ENCODE results near the gene PHLDA2.

PHLDA2 gene

DNA sequence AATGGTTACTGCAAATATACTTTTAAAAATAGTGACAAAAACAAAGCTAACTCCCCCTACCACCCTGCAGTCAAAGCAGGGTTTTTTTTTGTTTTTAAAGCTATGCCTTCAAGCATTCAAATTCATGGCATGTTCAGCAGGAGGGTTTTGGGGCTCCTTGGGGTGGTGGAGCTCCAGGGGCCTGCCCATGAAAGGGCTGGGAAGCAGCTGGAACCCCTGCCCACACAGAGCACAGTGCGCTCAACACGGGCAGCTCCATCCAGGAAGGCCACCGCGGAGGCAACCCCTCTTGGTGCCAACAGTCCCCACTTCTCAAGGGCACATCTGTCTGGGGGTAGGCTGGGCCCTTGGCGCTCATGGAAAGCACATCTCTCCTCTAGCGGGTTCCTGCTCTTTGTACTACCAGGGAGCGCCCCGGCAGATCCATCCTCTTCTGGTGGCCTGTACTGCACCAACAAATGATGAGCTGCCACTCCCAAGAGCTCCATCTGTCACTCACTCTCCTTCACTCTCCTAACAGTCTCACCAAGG lies 16.6 kb upstream of the PHLDA2 start:
- Histone ChIP-seq H3K27ac (ENCODE audit: low read depth, low read length) (peak overlapping the region; percentile 65), H3K36me3 (ENCODE audit: control insufficient read depth in 5 of 5, insufficient read depth in 5 of 5, low read length in 5 of 5) (peaks cover 15 to 56% (median 45%) of the 10 kb centered on the region in 5 donors), H3K4me3 (ENCODE audit: low read depth in 1 of 5, low read length in 5 of 5) (peak overlapping the region in 2 of 5 donors; percentile 29 to 36), H3K9ac (ENCODE audit: low read length in 5 of 5) (no peak overlapping the region), H3K27me3 (ENCODE audit: control insufficient read depth in 5 of 5, insufficient read depth in 4 of 5, low read length in 5 of 5) (no peaks in the 10 kb centered on the region), H3K9me3 (ENCODE audit: control insufficient read depth in 5 of 5, low read length in 5 of 5) (no peaks in the 10 kb centered on the region), H3K4me1 (ENCODE audit: control insufficient read depth in 5 of 5, insufficient read depth in 5 of 5, low read length in 5 of 5) (peaks cover 2 to 25% (median 23%) of the 10 kb centered on the region in 5 donors)

DNA sequence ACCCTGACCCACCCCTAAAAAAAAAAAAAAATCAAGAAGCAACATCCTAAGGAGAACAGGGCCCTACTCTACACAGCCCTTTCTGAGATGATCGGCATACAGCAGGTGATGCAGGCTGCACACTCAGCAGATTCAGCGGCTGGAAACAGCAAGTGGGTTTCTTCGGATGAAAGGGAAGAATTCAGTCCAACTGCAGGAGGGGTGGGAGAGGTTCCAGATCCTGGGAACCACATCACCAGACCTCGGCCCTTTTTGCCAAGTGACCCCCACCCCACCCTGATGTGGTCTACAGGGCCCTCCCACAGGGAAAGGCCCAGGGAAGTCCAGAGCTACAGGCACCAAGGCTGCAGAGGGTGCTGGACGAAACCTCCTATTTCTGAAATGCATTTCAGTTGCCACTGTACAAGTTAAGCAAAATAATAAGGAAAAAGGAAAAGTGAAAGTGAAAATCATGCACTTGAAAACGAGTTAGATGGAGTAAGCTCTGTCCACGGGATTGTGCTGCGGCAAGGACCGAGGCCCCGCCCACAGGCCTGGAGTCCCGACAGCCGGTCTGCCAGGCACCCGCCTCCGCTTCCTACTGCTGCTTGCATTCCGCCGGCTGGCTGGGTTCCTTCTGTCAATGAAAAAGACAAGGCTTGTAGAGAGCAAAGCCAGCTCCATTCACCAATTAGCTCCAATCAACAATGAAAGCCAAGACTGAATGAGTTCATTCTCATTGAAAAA lies 16.0 kb upstream of the PHLDA2 start:
- Histone ChIP-seq H3K4me3 (ENCODE audit: low read depth in 1 of 5, low read length in 5 of 5) (peak overlapping the region; percentile 34 to 55 (median 36)), H3K9ac (ENCODE audit: low read length in 5 of 5) (peak overlapping the region in 1 of 5 donors; percentile 16), H3K9me3 (ENCODE audit: control insufficient read depth in 5 of 5, low read length in 5 of 5) (no peaks in the 10 kb centered on the region), H3K27ac (ENCODE audit: low read depth, low read length) (peak overlapping the region; percentile 65), H3K27me3 (ENCODE audit: control insufficient read depth in 5 of 5, insufficient read depth in 4 of 5, low read length in 5 of 5) (no peaks in the 10 kb centered on the region), H3K36me3 (ENCODE audit: control insufficient read depth in 5 of 5, insufficient read depth in 5 of 5, low read length in 5 of 5) (peaks cover 9 to 50% (median 40%) of the 10 kb centered on the region in 5 donors), H3K4me1 (ENCODE audit: control insufficient read depth in 5 of 5, insufficient read depth in 5 of 5, low read length in 5 of 5) (peaks cover 2 to 31% (median 28%) of the 10 kb centered on the region in 5 donors)

DNA sequence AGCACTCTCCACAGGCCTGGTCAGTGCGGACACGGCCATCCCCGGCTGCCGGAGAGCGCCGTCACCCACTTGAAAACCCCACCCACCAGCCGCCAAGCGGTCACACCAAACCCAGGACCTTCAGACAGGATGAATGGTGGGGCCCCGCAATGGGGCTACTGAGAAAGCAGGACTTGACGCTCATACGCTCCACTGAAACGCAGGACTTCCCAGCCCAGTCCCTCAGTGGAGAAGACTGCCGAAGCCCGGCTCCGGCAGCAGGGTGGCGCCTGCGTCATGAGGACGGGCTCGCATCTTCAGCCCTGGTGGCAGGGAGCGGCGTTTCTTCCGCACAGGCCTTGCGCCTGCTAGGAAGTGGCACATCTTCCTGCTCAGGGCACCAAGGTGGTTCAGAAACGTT lies 15.3 kb upstream of the PHLDA2 start:
- Histone ChIP-seq H3K4me3 (ENCODE audit: low read depth in 1 of 5, low read length in 5 of 5) (no peak overlapping the region), H3K9ac (ENCODE audit: low read length in 5 of 5) (no peak overlapping the region), H3K27me3 (ENCODE audit: control insufficient read depth in 5 of 5, insufficient read depth in 4 of 5, low read length in 5 of 5) (no peaks in the 10 kb centered on the region), H3K36me3 (ENCODE audit: control insufficient read depth in 5 of 5, insufficient read depth in 5 of 5, low read length in 5 of 5) (peaks cover 8 to 43% (median 34%) of the 10 kb centered on the region in 5 donors), H3K4me1 (ENCODE audit: control insufficient read depth in 5 of 5, insufficient read depth in 5 of 5, low read length in 5 of 5) (peaks cover 2 to 36% (median 29%) of the 10 kb centered on the region in 5 donors), H3K27ac (ENCODE audit: low read depth, low read length) (peak overlapping the region; percentile 65), H3K9me3 (ENCODE audit: control insufficient read depth in 5 of 5, low read length in 5 of 5) (no peaks in the 10 kb centered on the region)

DNA sequence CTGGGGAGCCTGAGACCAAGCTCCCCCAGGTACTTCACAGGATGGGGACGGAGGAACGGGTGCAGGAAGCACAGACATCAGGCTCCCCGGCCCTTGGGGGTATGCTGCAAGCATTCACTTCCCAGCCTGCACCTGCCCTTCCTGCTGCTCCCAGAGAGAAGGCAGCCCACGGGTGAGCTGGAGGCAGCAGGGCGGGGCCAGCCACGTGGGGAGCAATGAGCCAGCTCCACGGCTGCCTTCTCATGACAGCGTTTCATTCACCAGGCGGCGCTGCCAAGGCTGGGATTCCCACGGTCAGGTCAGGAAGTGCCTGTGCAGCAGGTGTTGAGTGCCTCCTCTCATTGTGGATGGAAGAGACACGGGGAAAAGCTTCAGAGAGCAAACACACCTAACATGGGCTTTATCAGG lies 14.5 kb upstream of the PHLDA2 start:
- H3K27me3 ChIP-seq (ENCODE audit: control insufficient read depth in 5 of 5, insufficient read depth in 4 of 5, low read length in 5 of 5) = no peaks in the 10 kb centered on the region
- H3K27ac ChIP-seq (ENCODE audit: low read depth, low read length) = no peak overlapping the region
- no peak overlapping the region for H3K9ac ChIP-seq (ENCODE audit: low read length in 5 of 5)
- no peak overlapping the region for H3K4me3 ChIP-seq (ENCODE audit: low read depth in 1 of 5, low read length in 5 of 5)
- peaks cover 3 to 36% (median 26%) of the 10 kb centered on the region in 5 donors for H3K36me3 ChIP-seq (ENCODE audit: control insufficient read depth in 5 of 5, insufficient read depth in 5 of 5, low read length in 5 of 5)
- H3K4me1 ChIP-seq (ENCODE audit: control insufficient read depth in 5 of 5, insufficient read depth in 5 of 5, low read length in 5 of 5) = peaks cover 2 to 36% (median 29%) of the 10 kb centered on the region in 5 donors
- peaks cover 0 to 4% (median 2%) of the 10 kb centered on the region in 5 donors for H3K9me3 ChIP-seq (ENCODE audit: control insufficient read depth in 5 of 5, low read length in 5 of 5)

DNA sequence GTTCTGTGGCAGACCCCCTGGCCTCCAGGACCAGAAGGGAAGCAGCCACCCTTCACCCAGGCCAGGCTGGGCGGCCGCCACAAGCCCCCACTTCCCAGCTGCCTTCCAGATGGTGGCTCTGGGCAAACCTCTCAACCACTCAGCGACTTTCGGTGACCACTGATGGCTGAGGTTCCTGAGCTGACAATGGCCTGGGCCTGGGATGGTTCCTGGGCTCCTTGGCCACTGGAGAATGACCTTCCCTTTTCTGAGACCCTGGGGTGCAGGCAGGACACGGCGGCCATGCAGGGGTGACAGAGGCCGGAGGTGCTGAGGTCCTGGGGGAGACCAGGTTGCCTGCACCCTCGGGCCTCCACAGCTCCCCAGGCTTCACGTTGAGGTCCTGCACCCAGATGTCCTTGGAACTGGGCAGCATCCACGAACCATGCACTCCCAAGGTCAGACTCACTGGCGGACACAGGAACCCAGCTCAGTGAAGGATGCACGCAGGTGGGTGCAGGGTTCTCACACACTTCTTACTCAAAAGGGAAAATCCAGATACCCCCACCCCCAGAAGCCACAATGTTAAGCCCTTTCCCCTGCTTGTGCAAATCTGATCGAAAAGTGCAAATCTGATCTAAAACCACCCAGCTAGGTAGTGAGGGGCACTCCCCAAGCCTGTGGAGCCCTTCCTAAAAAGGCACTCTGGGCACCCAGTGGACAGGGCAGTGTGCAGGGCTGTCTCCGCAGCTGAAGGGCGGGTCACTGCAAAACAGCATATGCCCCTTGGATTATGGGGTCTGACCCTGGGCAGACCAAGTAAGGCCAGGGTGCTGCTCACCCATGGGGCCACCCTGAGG lies 13.9 kb upstream of the PHLDA2 start:
- no peak overlapping the region for H3K9ac ChIP-seq (ENCODE audit: low read length in 5 of 5)
- H3K27me3 ChIP-seq (ENCODE audit: control insufficient read depth in 5 of 5, insufficient read depth in 4 of 5, low read length in 5 of 5) = no peaks in the 10 kb centered on the region
- peaks cover 0 to 29% (median 20%) of the 10 kb centered on the region in 5 donors for H3K36me3 ChIP-seq (ENCODE audit: control insufficient read depth in 5 of 5, insufficient read depth in 5 of 5, low read length in 5 of 5)
- H3K4me3 ChIP-seq (ENCODE audit: low read depth in 1 of 5, low read length in 5 of 5) = no peak overlapping the region
- peaks cover 0 to 8% (median 6%) of the 10 kb centered on the region in 5 donors for H3K9me3 ChIP-seq (ENCODE audit: control insufficient read depth in 5 of 5, low read length in 5 of 5)
- peaks cover 2 to 36% (median 29%) of the 10 kb centered on the region in 5 donors for H3K4me1 ChIP-seq (ENCODE audit: control insufficient read depth in 5 of 5, insufficient read depth in 5 of 5, low read length in 5 of 5)
- H3K27ac ChIP-seq (ENCODE audit: low read depth, low read length) = no peak overlapping the region

DNA sequence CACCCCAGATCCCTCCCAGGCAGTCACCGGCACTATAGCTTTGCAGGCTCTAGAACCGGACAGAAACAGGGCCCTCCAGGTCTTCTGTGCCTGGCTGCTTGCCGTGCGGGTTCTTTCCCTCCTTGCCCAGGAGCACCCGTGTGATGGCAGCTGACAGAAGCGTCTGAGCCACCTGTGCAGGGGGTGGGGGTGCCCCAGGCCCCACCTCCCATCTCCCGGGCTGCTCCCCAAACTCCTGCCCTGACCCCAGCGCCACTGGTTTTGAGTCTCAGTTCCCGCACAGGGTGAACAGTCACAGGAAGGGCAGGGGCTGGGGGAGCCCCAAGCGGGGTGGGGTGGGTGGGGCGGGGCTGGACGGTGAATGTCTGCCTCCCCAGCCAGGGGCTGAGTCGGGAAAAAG lies 13.2 kb upstream of the PHLDA2 start:
- peaks cover 4 to 36% (median 29%) of the 10 kb centered on the region in 5 donors for H3K4me1 ChIP-seq (ENCODE audit: control insufficient read depth in 5 of 5, insufficient read depth in 5 of 5, low read length in 5 of 5)
- H3K27me3 ChIP-seq (ENCODE audit: control insufficient read depth in 5 of 5, insufficient read depth in 4 of 5, low read length in 5 of 5) = no peaks in the 10 kb centered on the region
- no peak overlapping the region for H3K27ac ChIP-seq (ENCODE audit: low read depth, low read length)
- H3K4me3 ChIP-seq (ENCODE audit: low read depth in 1 of 5, low read length in 5 of 5) = no peak overlapping the region
- no peak overlapping the region for H3K9ac ChIP-seq (ENCODE audit: low read length in 5 of 5)
- H3K9me3 ChIP-seq (ENCODE audit: control insufficient read depth in 5 of 5, low read length in 5 of 5) = peaks cover 3 to 15% (median 10%) of the 10 kb centered on the region in 5 donors
- peaks cover 0 to 23% (median 14%) of the 10 kb centered on the region in 5 donors for H3K36me3 ChIP-seq (ENCODE audit: control insufficient read depth in 5 of 5, insufficient read depth in 5 of 5, low read length in 5 of 5)

DNA sequence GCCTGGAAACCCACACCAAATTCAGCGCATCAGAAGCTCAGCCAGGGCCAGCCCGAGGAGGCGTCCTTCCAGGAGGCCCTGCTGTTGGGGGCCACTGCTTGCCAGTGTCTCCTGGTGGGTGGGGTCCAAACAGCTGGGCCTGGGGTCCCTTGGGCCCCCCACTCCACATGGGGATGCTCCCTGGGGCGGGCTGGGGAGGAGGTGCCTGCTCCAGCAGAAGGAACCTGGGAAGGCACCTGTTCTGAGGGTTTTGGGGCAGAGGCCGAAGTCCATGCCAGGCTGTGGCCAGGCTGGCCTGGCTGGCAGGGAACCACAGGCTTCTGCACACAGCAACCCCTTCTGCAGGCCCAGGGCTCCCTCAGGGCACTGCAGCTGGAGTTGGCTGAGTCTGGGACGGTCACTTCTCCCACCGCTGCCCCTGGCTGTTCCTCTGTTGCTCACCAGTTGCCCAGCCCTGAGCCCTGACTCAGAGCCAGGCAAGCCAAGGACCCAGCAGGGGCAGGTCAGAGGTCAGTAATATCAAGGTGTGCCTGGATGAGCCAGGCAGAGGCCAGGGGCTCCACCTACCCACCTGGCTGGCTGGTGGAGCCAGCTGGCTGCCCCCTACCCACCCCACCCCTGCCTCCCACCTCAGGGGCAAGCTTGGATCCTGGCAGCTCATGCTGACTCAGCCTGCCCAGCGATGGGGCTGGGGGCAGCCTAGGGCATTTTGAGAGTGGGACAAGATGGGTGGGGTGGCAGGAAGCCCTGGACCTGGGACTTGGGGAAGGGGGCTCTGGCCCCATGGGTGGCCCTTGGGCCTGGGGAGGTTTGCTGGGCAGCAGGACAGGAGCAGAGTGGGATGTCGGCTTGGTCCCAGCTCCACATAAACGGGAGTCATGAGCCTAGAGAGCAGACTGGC lies 12.0 kb upstream of the PHLDA2 start:
- no peak overlapping the region for H3K27ac ChIP-seq (ENCODE audit: low read depth, low read length)
- no peak overlapping the region for H3K4me3 ChIP-seq (ENCODE audit: low read depth in 1 of 5, low read length in 5 of 5)

DNA sequence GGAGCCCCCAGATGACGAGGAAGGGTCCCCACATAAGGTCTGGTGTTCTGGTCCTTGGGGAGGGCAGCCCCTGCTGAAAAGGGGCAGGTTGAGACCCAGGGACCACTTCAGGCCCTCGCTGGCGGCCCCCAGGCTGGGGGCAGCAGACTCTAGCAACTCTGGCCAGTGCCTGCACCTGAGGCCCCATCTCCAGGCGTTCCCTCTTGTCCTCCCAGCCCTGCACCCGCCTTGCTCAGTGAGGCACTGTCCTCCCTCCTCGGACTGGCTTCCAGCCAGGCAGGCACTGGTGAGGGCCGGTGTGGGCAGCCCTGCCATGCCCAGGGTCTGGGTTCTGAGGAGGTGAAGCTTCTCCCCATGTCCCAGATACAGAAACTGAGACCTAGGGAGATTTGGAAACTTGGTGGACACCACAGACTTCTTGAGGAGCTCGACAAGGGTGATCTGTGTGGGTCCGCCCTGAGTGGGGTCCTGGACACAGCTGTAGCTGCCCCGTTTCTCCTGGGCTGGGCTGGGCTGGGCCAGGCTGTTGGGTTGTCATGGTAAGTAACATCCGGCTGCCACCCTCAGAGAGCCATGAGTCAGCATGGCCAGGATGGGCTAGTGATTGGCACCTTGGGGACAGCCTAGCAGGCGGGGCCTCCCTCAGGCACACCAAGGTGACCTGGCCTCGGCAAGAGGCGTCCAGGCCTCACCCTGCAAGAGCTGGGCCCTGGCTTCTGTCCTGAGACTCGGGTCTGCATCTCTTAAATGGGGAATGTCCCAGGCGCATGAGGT lies 11.1 kb upstream of the PHLDA2 start:
- Histone ChIP-seq H3K9me3 (ENCODE audit: control insufficient read depth in 5 of 5, low read length in 5 of 5) (peaks cover 4 to 16% (median 11%) of the 10 kb centered on the region in 5 donors), H3K27me3 (ENCODE audit: control insufficient read depth in 5 of 5, insufficient read depth in 4 of 5, low read length in 5 of 5) (no peaks in the 10 kb centered on the region), H3K36me3 (ENCODE audit: control insufficient read depth in 5 of 5, insufficient read depth in 5 of 5, low read length in 5 of 5) (peaks cover 0 to 18% (median 12%) of the 10 kb centered on the region in 5 donors), H3K9ac (ENCODE audit: low read length in 5 of 5) (no peak overlapping the region), H3K4me1 (ENCODE audit: control insufficient read depth in 5 of 5, insufficient read depth in 5 of 5, low read length in 5 of 5) (peaks cover 4 to 25% (median 20%) of the 10 kb centered on the region in 5 donors), H3K27ac (ENCODE audit: low read depth, low read length) (no peak overlapping the region), H3K4me3 (ENCODE audit: low read depth in 1 of 5, low read length in 5 of 5) (no peak overlapping the region)

More for the DNA sequence above, 12.0 kb upstream of the PHLDA2 start:
- H3K36me3 ChIP-seq (ENCODE audit: control insufficient read depth in 5 of 5, insufficient read depth in 5 of 5, low read length in 5 of 5) = peaks cover 0 to 18% (median 12%) of the 10 kb centered on the region in 5 donors
- H3K9me3 ChIP-seq (ENCODE audit: control insufficient read depth in 5 of 5, low read length in 5 of 5) = peaks cover 4 to 16% (median 11%) of the 10 kb centered on the region in 5 donors
- peaks cover 4 to 34% (median 27%) of the 10 kb centered on the region in 5 donors for H3K4me1 ChIP-seq (ENCODE audit: control insufficient read depth in 5 of 5, insufficient read depth in 5 of 5, low read length in 5 of 5)
- H3K9ac ChIP-seq (ENCODE audit: low read length in 5 of 5) = no peak overlapping the region
- H3K27me3 ChIP-seq (ENCODE audit: control insufficient read depth in 5 of 5, insufficient read depth in 4 of 5, low read length in 5 of 5) = no peaks in the 10 kb centered on the region

All from subcutaneous abdominal adipose tissue (tissue), 5 donors.